K562 (cell line): ENCODE data around the gene CDCA5. TPM values are rescaled to one million over a fixed set of nuclear protein-coding genes. Genes with fewer than 3 reads are reported as not detected.

Experiments used
- ATF1 ChIP-seq, 2 experiments: fragments of 450-650 bp in 1 of 2; IDR thresholded peaks; 2 replicates each; pipeline ENCODE4 v1.6.1; 2016; ENCODE audit warnings: missing compliant biosample characterization in 1 of 2, missing genetic modification characterization in 1 of 2
- BCOR ChIP-seq: fragments of 450-650 bp; IDR thresholded peaks from 2 replicates; pipeline ENCODE4 v1.6.1; 2016
- BHLHE40 ChIP-seq: IDR thresholded peaks from 2 replicates; pipeline ENCODE4 v1.6.1; 2011; ENCODE audit warnings: low read length, improper control_type of control experiment
- CTBP1 ChIP-seq: fragments of 450-650 bp; IDR thresholded peaks from 2 replicates; pipeline ENCODE4 v1.6.1; 2016; ENCODE audit warnings: borderline replicate concordance
- CXXC5 ChIP-seq: fragments of 250-450 bp; sonication (Bioruptor Pico); IDR thresholded peaks from 2 replicates; pipeline ENCODE4 v1.8.0; 2022; ENCODE audit warnings: inconsistent platforms, mild to moderate bottlenecking, moderate library complexity
- E2F5 ChIP-seq: sonication (generic); formaldehyde crosslinking; IDR thresholded peaks from 2 replicates; pipeline ENCODE4 v1.8.0; 2022; ENCODE audit warnings: mild to moderate bottlenecking, missing genetic modification reagents
- EWSR1 ChIP-seq: fragments of 450-650 bp; IDR thresholded peaks from 2 replicates; pipeline ENCODE4 v1.6.1; 2018; ENCODE audit warnings: borderline replicate concordance, mild to moderate bottlenecking, low read depth, moderate library complexity; ENCODE audit not compliant: partially characterized antibody
- FIP1L1 ChIP-seq: fragments of 200-400 bp; formaldehyde crosslinking; IDR thresholded peaks from 2 replicates; pipeline ENCODE4 v1.6.1; 2018; ENCODE audit warnings: mild to moderate bottlenecking, low read depth, low read length; ENCODE audit not compliant: poor library complexity, severe bottlenecking
- HCFC1 ChIP-seq: IDR thresholded peaks from 2 replicates; pipeline ENCODE4 v1.6.1; 2012; ENCODE audit warnings: low read depth, low read length, improper control_type of control experiment
- HDAC1 ChIP-seq, 2 experiments: fragments of 450-650 bp; IDR thresholded peaks; 2 replicates each; pipeline ENCODE4 v1.6.1; 2016 to 2017; ENCODE audit warnings: inconsistent platforms in 1 of 2, mild to moderate bottlenecking in 1 of 2, moderate library complexity in 1 of 2
- ILF3 ChIP-seq: fragments of 450-650 bp; IDR thresholded peaks from 2 replicates; pipeline ENCODE4 v1.6.1; 2018; ENCODE audit warnings: antibody characterized with exemption, mild to moderate bottlenecking, moderate library complexity, borderline replicate concordance
- MAZ ChIP-seq, 2 experiments: fragments of 450-650 bp in 1 of 2; sonication (generic) in 1 of 2; formaldehyde crosslinking; IDR thresholded peaks in 1 of 2; conservative IDR thresholded peaks in 1 of 2; 2 replicates each; pipeline versions ENCODE4 v1.4.0 to v1.5.0; 2020; ENCODE audit warnings: mild to moderate bottlenecking in 1 of 2, missing genetic modification reagents in 1 of 2
- MECOM ChIP-seq: fragments of 250-450 bp; sonication (Bioruptor Pico); IDR thresholded peaks from 2 replicates; pipeline ENCODE4 v1.8.0; 2022; ENCODE audit warnings: inconsistent platforms
- MNT ChIP-seq, 2 experiments: fragments of 450-650 bp; conservative IDR thresholded peaks; 2 replicates each; pipeline ENCODE4 v1.6.1; 2017; ENCODE audit warnings: mild to moderate bottlenecking in 2 of 2, moderate library complexity in 2 of 2
- MYNN ChIP-seq, 2 experiments: sonication (generic); formaldehyde crosslinking in 1 of 2; IDR thresholded peaks; 2 replicates each; pipeline versions ENCODE4 v1.5.0 to v1.6.1; 2016 to 2020; ENCODE audit warnings: antibody characterized with exemption in 1 of 2, missing genetic modification reagents in 1 of 2
- NFYB ChIP-seq: IDR thresholded peaks from 2 replicates; pipeline ENCODE4 v1.6.1; 2011; ENCODE audit warnings: mild to moderate bottlenecking, moderate library complexity; ENCODE audit not compliant: insufficient read length; ENCODE audit errors: extremely low read depth
- PML ChIP-seq: IDR thresholded peaks from 2 replicates; pipeline ENCODE4 v1.6.1; 2012; ENCODE audit warnings: low read length, inconsistent platforms
- POLR2A ChIP-seq: fragments of 450-650 bp; conservative IDR thresholded peaks from 2 replicates; pipeline ENCODE4 v1.6.1; 2016
- POLR2AphosphoS2 ChIP-seq: IDR thresholded peaks from 2 replicates; pipeline ENCODE4 v1.6.1; 2012; ENCODE audit warnings: low read length, improper control_type of control experiment
- POLR2G ChIP-seq: fragments of 200-400 bp; formaldehyde crosslinking; IDR thresholded peaks from 2 replicates; pipeline ENCODE4 v1.6.1; 2017; ENCODE audit warnings: low read depth, mild to moderate bottlenecking, antibody characterized with exemption, low read length, moderate library complexity
- RBFOX2 ChIP-seq: fragments of 200-400 bp; formaldehyde crosslinking; IDR thresholded peaks from 2 replicates; pipeline ENCODE4 v1.6.1; 2017; ENCODE audit warnings: low read depth, mild to moderate bottlenecking, low read length, moderate library complexity
- SP1 ChIP-seq: sonication (generic); formaldehyde crosslinking; IDR thresholded peaks from 2 replicates; pipeline ENCODE4 v1.8.1; 2022; ENCODE audit warnings: mild to moderate bottlenecking, missing genetic modification reagents
- SRF ChIP-seq, 2 experiments: fragments of 250-450, 450-650 bp in 1 of 2; sonication (Bioruptor Pico) in 1 of 2; sonication (generic) in 1 of 2; formaldehyde crosslinking; IDR thresholded peaks; 2 replicates each; pipeline versions ENCODE4 v1.5.0 to v1.5.1; 2020 to 2022; ENCODE audit warnings: mild to moderate bottlenecking in 1 of 2, missing genetic modification reagents in 1 of 2
- SUPT5H ChIP-seq: fragments of 450-650 bp; IDR thresholded peaks from 2 replicates; pipeline ENCODE4 v1.6.1; 2016
- polyA plus RNA-seq, 8 experiments: library from polyadenylated mRNA; depleted of rRNA in 4 of 8; stranded (reverse) in 5 of 8; unstranded in 3 of 8; fragments of >200 nt; fragmentation: Nextera tagmentation in 2 of 8; fragmentation: Illumina TruSeq in 1 of 8; extraction: Ambion mirVana in 2 of 8; extraction: Trizol in 1 of 8; gene quantifications; 2 replicates each; pipeline versions ENCODE4 v1.2.1 to v1.2.3, GENCODE V29; 2011 to 2014; ENCODE audit warnings: inconsistent platforms in 1 of 8, missing spikeins in 1 of 8
- total RNA-seq, 7 experiments: library from RNA; depleted of rRNA in 6 of 7; stranded (reverse); fragments of >200 nt in 6 of 7; fragmentation: Illumina TruSeq in 2 of 7; extraction: Trizol in 2 of 7; gene quantifications; 2 replicates each; pipeline versions ENCODE4 v1.2.1 to v1.2.3, GENCODE V29; 2011 to 2021; ENCODE audit warnings: low replicate concordance in 1 of 7

Gene CDCA5
- total and polyA plus RNA-seq, 9 of the 15 experiments (the other 6 are each of a cell fraction or from before 2014, with no cell fraction given) = 18.9 to 94.3 (median 64.6) TPM

DNA sequence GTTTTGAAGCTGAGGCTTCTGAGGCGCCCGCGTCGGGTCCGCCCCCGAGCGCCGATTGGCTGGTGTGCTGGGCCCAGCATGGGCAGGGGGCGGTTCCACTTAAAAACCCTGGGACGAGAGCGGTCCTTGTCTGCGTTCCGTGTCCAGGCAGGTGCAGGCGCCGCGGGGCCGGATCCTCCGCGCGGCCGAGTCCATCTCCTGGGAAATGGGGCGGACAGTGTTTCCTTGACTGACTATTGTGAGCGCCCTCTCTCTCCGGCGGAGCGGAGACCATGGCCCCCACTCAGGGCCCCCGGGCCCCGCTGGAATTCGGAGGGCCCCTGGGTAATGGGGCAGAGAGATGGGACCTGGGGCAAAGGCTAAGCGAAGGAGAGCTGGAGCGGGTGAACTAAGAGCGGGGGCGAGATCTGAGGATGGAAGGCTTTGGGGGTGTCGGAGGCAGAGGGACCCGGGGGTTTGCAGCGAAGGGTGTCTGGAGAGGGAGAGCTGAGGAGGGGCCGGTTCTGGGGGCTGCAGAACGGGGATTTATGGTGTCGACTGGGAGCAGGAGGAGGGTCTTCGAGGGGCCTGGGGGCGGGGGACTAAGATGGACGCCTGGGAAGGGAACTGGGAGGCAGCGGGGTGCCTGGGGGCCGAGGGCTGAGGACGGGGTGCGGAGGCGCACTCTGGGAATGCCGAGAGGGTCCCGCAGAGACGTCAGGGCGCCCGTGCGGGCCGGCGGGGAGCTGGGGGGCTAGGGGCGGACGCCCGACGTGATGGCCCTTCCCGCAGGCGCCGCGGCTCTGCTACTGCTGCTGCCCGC lies 28.1 kb upstream of the CDCA5 start, which contains the start of gene TM7SF2 (continued):
- TF ChIP-seq FIP1L1 = peak; percentile 52
- peak; percentile 93 for TF ChIP-seq RBFOX2
- peak in 1 of 2 experiments; percentile 4; a peak in 1 of 4 replicates for TF ChIP-seq MAZ (CRISPR knock-in tag; conservative IDR thresholded peaks at IDR 0.05 in 1 of 2, IDR thresholded peaks at IDR 0.05 in 1 of 2)
- no peak; the same call in 1 of the 2 replicates for TF ChIP-seq PML
- peak; percentile 88 for TF ChIP-seq POLR2A
- peak; percentile 98 for TF ChIP-seq POLR2G
- TF ChIP-seq EWSR1 = no peak
- peak; percentile 85 for TF ChIP-seq SUPT5H
- TF ChIP-seq MYNN (IDR thresholded peaks at IDR 0.05) = peak; percentile 78
- TF ChIP-seq MYNN (CRISPR knock-in tag; IDR thresholded peaks at IDR 0.05) = no peak
- peak in 1 of 2 experiments; percentile 74; a peak in 1 of 4 replicates for TF ChIP-seq SRF (CRISPR knock-in tag; IDR thresholded peaks at IDR 0.05)
- TF ChIP-seq SP1 (CRISPR knock-in tag) = peak; percentile 73; the same call in 1 of the 2 replicates
- peak; percentile 95 for TF ChIP-seq POLR2AphosphoS2
- peak in 1 of 2 experiments; percentile 43; a peak in 2 of 4 replicates for TF ChIP-seq HDAC1 (IDR thresholded peaks at IDR 0.05)
- peak; percentile 29 for TF ChIP-seq HCFC1
- peak; percentile 83 for TF ChIP-seq CXXC5 (CRISPR knock-in tag)
- 0 out of 2 replicates have a peak, but pooled peaks have one; percentile 13 for TF ChIP-seq BCOR
- TF ChIP-seq NFYB = peak; percentile 92
- 0 out of 2 replicates have a peak, but pooled peaks have one; percentile 8 for TF ChIP-seq BHLHE40
- no peak for TF ChIP-seq E2F5 (CRISPR knock-in tag)
- TF ChIP-seq MNT (conservative IDR thresholded peaks at IDR 0.05) = peak; percentile 49 to 63; a peak in 3 of 4 replicates
- TF ChIP-seq CTBP1 = peak; percentile 30; the same call in 1 of the 2 replicates
- TF ChIP-seq ATF1 (CRISPR knock-in tag; IDR thresholded peaks at IDR 0.05) = no peak
- no peak for TF ChIP-seq ATF1 (tag; IDR thresholded peaks at IDR 0.05)
- TF ChIP-seq MECOM (CRISPR knock-in tag) = peak; percentile 55; the same call in 1 of the 2 replicates
- 0 out of 2 replicates have a peak, but pooled peaks have one; percentile 28 for TF ChIP-seq ILF3
